LNCaP clone FGC (cell line): Measurements from ENCODE around the gene WDHD1.

ENCODE experiments used
- DNase-seq: peaks from one replicate; pipeline ENCODE4 v3.0.0-alpha.2; 2011; ENCODE audit warnings: low read depth
- H3K4me3 ChIP-seq: 2 replicates; pipeline ENCODE4 v1.5.1; 2011; ENCODE audit warnings: mild to moderate bottlenecking, low read depth, low read length, control low read depth
- CTCF ChIP-seq: IDR thresholded peaks from 2 replicates; pipeline ENCODE4 v1.5.1; 2012; ENCODE audit warnings: mild to moderate bottlenecking; ENCODE audit not compliant: control insufficient read depth, insufficient read depth; ENCODE audit errors: extremely low read depth

Gene WDHD1

GRCh38 chr14:54935958-54936357 is 90.9 kb downstream of the WDHD1 start:
- DNase-seq, result no peak
- TF ChIP-seq CTCF, result no peak
- H3K4me3 ChIP-seq, result no peak overlapping the region

GRCh38 chr14:54935100-54935499 is 91.8 kb downstream of the WDHD1 start:
- TF ChIP-seq CTCF, result no peak
- DNase-seq, result no peak
- H3K4me3 ChIP-seq, result no peak overlapping the region

- DNase-seq, result no peak
- TF ChIP-seq CTCF, result no peak
- H3K4me3 ChIP-seq, result no peak overlapping the region
Measured at GRCh38 chr14:54933006-54933405, 93.9 kb downstream of the WDHD1 start.

GRCh38 chr14:54931598-54932340 is 95.1 kb downstream of the WDHD1 start:
- TF ChIP-seq CTCF, result no peak
- no peak for DNase-seq
- no peak overlapping the region for H3K4me3 ChIP-seq

GRCh38 chr14:54931101-54931500 is 95.8 kb downstream of the WDHD1 start:
- DNase-seq, result no peak
- TF ChIP-seq CTCF, result no peak
- H3K4me3 ChIP-seq, result no peak overlapping the region

- DNase-seq, result peak; percentile 14
- TF ChIP-seq CTCF, result no peak
- H3K4me3 ChIP-seq, result no peak overlapping the region
Measured at GRCh38 chr14:54929556-54929955, 97.3 kb downstream of the WDHD1 start.

GRCh38 chr14:54928216-54928615 is 98.7 kb downstream of the WDHD1 start:
- no peak overlapping the region for H3K4me3 ChIP-seq
- no peak for DNase-seq
- no peak for TF ChIP-seq CTCF
